HG02973 (cell line): ENCODE measurements around the gene MEF2C.

Source experiments
- ATAC-seq: cut with Tn5 transposase; IDR thresholded peaks from one replicate; pipeline ENCODE4 v1.9.1; 2021; ENCODE audit warnings: moderate library complexity; ENCODE audit not compliant: unreplicated experiment

Gene MEF2C

GRCh38 chr5:88830567-88830966, 52.4 kb downstream of the MEF2C start:
- no peak for ATAC-seq

DNA sequence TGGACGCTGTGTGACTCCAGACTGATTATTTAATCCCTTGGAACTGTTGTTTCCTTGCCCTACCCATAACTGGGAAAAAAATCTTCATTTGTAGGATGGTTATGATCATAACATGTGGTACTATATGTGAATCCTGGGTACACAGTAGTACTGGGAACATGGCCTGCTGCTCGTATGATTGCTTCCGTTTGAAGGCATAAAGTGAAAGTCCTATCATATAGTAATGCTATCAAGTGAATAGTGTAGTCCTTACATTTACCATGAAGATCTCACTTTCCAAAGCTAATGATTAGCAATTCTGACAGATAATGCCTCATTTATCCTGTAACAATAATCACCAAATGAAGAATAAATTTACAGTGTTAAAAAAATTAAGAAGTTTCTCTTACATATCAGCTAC, 53.2 kb downstream of the MEF2C start:
- no peak for ATAC-seq

DNA sequence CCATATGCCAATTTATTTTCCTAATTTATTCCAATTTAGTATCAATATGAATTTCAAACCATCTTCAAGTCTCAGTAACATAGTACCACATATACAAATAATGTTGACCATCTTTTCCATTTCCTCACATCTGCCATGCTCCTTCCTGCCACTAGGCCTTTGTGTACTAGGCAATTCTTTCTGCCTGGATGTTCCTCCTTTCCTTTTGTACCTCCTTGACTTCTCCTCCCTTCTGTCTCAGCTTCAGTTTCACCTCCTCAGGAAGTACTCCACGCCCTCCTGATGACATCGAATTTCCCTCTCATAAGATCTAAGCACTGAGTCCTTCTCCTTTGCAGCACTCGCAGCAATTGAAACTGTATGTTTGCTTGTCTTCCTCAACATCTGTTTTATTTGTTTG, 53.9 kb downstream of the MEF2C start:
- no peak for ATAC-seq

- ATAC-seq, result no peak
Observed at GRCh38 chr5:88827997-88828396, 55.0 kb downstream of the MEF2C start.

GRCh38 chr5:88826646-88827585, 56.1 kb downstream of the MEF2C start:
- ATAC-seq, result peak; percentile 64

DNA sequence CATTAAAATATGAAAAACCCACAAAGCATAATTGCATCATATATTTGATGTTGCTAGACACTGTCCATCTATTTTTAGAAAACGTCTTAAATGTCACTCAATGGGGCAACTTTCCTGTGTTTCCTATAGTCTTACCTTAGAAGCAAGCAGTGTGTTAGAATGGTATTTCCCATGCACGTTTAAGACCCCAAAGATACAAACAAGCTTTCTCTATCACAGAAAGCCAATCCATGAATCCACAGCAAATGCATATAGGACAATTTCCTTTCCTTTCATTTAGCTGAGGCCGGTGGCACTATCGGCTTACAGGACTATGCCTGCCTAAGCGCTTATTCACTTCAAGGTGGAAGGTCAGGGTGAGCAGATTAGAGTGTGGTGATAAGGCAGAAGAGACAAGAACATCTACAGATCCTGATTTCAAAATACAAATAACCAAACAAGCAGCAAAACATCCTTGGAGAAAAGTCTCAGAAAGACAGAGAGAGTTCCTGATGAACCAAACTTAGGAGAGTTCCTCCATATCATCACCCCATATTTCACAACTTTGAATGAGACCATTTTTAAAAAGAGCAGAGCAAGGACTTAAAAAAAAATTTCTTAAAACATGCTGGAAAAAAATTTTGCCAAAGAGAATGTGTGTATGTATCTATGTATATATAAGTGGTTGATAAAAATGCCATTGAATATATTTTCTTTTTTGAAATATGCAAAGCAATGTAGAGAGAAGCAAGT, 57.2 kb downstream of the MEF2C start:
- no peak for ATAC-seq

DNA sequence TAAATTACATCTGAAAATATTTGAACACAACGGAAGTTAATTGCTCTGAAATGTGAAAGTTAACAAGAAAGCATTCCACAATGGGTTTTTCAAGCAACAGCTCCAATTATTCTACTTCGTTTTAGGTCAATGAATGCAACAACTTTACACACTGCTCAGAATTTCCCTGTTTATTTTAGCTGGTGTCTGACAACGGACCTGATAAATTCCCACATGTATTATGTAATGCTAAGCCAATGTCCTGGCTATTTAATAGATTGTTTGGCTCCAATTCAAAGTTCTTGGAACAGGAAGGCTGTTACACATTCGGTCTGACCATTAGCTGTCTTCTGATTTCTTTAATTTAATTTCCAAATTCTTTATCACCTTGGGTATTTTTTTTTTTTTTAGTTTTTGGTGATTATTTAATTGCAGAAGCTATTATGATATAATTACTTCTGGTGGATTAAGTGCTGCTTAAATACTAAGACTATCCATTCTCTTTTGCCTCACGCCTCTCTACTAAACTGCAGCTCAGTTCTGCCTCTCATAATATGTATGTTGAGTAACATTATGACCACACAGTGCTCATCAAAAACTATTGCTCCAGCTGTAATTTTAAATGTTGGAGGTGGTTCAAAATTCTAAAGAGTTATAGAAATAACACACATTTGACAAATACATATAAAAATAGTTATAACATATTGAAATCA, 57.9 kb downstream of the MEF2C start:
- ATAC-seq, result no peak

GRCh38 chr5:88824141-88824540, 58.8 kb downstream of the MEF2C start:
- no peak for ATAC-seq

DNA sequence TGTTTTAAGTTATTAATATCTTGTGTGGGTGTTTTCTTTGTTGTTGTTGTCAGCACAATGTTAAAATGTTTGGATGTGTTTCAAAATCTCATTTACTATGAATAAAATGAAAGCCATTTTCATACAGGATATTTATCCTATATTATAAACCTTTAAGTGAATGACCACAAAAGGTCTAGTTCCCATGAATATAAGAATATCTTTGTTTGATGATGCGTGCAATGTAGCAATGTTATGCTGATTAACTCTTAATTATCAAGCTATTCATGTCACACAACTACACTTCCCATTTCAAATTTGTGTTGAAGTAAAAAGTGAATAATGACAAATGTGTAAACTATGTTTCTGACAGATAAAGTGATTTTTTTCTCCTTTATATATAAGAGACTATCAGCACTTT, 59.8 kb downstream of the MEF2C start:
- ATAC-seq, result no peak

DNA sequence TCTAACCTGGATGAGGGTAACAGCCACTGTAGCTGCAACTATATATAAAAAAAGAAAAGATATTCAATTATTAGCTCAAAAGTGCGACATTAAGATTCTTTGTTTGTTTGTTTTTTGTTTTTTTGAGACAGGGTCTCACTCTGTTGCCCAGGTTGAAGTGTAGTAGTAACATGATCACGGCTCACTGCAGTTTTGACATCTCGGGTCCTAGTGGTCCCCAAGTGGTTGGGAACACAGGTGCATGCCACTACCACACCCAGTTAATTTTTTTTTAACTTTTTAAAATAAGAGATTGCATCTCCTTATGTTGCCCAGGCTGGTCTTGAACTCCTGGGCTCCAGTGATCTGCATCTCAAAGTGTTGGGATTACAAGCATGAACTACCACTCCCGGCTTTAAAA, 61.8 kb downstream of the MEF2C start:
- ATAC-seq, result no peak

- ATAC-seq, result no peak
Observed at GRCh38 chr5:88820581-88820980, 62.4 kb downstream of the MEF2C start.

DNA sequence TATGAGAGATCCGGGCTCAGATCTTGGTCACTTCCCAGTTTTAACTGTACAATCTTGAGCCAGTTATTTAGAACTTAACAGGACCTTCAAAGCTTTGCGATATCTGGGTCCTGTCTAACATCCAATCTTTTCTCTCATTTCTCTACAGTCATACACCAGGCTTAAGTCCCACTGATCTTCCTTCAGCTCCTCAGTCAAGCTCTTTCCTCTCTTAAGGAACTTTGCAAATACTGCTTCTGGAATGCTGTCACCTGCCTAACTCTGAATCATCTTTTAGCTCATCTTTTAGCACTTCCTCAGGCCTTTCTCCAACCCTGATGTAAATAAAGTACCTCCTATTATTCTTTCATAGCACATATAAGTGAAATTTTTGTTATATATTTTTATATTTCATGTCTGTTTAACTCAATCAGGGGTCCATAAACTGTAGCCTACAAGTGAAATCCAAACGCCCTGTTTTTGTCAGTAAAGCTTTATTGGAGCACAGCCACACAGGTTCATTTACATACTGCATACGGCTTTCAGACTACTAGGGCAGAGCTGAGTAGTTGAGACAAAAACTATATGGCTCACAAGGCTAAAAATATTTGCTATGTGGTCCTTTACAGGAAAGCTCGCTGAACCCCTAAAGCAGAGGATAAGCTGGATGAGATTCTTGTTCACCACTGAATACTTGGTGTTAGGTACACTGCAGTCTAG, 63.5 kb downstream of the MEF2C start:
- ATAC-seq, result peak; percentile 33

DNA sequence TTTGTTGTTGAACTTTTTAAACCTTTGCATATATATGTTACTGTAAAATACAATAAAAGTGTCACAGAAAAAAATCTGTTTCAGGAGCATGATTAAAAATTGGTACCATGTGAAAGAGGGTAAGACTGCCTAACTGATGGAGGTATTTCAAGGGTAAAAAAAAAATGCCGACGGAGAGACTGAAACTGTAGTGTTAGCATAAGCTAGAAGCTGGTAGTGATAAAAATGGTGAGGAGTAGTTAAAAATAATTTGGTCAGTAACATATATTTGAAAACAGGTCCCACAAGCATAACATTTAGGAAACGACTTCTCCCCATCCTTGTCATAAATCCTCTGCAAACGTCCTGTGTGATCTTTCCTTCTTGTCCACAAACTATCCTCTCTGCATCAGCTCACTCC, 64.7 kb downstream of the MEF2C start:
- no peak for ATAC-seq

GRCh38 chr5:88816195-88816594, 66.8 kb downstream of the MEF2C start:
- no peak for ATAC-seq

DNA sequence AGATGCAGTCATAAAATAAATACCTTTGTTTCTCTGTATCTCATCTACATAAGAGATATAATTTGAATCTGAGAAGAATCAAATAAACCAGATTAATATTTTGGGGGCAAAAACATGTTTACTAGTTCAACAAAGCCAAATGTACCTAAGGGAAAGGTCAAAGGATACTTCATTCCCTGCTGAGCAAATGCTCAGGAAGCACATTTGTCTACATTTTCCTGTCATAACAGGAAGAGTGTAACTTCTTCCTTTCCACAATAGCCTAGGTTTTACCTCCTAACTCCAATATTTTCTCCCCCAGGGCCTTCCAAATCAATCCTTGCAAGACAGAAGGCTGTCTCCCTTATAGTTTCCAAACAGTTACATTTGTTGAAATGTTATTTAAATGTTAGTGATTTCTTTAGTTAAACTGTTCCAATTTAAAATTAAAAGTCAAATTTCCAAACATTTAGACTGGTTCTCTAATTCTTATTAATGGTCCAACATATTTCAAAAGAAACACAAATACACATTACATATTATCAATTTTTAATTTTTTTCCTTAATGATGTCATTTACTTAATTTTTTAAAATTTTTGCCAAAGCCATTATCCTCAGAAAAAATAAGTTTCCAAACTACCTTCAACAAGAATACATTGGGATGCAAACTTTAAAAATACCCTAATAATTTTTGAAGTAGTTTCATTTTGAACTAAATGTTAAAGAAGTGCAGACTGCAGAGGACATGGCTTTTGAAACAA, 67.8 kb downstream of the MEF2C start:
- no peak for ATAC-seq

- no peak for ATAC-seq
Observed at GRCh38 chr5:88813805-88814575, 69.0 kb downstream of the MEF2C start.

DNA sequence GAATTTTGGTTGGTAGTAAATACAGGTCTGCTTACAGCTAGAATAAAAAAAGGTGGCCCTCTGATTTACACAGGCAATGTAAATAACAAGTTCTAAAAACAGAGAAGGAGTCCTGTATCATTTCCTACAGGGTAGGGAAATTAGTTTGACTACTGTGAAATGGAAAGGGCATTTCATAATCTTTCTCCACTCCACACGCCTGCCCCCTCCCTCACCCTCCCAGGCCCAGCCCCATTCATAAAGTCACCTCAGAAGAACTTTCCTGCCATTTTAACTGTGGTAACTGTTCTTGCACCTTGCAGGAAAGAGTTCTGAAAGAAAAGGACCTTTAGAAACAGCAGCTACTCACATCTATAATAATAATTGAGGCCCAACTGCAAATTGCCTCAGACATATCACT, 69.7 kb downstream of the MEF2C start:
- no peak for ATAC-seq

DNA sequence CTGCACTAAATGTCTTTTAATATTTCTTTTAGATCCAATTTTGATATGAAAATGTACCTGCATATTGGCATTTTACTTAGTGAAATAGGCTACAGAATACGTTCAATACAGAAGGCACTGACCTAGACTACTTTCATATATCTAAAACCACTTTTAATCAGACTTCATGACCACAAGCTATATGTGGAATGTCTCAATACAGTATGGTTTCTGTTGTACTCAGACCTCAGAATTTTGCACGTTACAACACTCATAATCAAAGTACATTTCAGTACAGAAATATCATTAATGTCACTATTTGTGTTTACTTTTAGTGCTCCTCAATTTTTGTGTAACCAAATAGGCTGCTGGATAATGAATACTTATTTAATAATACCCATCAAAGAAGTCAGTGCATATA, 74.8 kb downstream of the MEF2C start:
- ATAC-seq, result peak; percentile 77

DNA sequence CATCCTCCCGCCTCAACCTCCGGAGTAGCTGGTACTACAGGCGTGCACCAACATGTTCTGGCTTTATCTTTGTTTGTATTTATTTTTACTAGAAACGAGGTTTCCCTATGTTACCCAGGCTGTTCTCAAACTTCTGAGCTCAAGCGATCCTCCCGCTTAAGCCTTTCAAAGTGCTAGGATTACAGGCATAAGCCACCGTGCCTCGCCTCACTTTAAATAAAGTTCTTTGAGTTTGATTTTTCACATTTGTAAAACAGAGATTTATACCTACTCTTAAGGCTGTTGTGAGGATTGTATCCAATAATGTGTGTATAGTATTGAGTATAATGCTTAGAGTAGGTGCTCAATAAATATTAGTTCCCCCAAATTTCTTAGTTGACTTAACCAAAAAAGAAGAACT, 75.7 kb downstream of the MEF2C start:
- ATAC-seq, result no peak

DNA sequence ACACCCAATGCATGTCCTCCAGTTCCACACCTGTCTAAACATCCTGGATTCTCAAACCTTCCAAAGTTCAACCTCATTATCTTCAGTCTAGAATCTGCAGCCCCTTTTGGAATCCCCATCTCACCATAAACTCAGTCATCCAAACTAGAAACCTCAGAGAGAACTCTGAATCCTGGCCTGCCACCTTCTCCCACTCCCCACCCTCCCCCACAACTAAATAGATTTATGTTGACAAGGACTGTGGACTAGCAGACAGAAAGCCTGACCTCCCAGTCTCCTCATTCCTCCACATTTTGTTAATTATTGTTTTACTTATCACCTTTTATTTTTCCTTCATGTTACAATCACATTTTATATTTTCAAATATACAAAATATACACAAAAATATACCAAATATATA, 76.6 kb downstream of the MEF2C start:
- ATAC-seq, result no peak
